ENCODE results near the gene ROR2.

Gene ROR2

DNA sequence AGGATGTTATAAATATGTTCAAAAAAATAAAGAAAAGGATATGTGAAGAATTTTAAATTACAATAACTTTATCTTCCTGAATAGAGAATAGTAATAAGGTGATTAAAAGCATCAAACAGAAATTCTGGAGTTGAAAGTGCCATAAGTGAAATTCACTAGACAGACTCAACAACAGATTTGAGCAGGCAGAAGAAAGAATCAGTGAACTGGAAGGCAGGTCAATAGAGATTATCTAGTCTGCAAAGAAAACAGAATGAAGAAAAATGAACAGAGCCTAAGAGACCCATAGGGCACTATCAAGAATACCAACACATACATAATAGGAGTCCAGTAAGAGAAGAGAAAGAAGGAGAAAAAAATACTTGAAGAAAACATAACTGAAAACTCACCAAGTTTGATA, 162.1 kb downstream of the ROR2 start:
- no peak for DNase-seq

DNA sequence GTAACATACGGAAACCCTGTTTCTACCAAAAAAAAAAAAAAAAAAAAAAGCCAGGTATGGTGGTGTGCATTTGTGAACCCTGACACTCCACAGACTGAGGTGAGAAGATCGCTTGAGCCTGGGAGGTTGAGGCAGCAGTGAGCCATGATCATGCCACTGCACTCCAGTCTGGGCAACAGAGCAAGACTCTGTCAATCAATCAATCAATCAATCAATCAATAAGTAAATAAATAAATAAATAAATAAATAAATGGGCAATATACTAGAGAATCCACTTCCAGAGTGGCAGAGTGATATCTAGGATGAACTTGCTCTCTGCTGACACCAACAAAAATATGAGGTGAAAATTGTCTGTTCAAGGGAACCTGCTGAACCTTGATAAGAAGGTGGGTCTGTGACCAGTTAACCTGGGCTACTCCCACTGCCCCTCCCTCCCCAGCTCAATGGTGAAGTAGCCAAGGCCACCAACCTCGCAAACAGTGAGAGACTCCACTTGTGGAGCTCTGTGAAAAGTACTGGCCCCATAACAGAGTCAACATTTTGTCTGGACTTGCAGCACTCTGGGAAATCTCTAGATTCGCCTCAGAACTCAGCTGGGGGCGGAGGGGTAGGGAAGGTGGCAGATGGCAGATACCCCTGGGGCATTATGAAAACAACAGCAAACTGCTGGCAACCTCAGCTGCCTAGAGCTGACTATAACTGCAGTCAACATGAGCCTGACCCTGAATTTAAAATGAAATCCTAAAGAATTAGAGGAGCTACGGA, 163.7 kb downstream of the ROR2 start:
- no peak for DNase-seq

GRCh38 chr9:91785447-91785842, 164.6 kb downstream of the ROR2 start:
- no peak for DNase-seq

DNA sequence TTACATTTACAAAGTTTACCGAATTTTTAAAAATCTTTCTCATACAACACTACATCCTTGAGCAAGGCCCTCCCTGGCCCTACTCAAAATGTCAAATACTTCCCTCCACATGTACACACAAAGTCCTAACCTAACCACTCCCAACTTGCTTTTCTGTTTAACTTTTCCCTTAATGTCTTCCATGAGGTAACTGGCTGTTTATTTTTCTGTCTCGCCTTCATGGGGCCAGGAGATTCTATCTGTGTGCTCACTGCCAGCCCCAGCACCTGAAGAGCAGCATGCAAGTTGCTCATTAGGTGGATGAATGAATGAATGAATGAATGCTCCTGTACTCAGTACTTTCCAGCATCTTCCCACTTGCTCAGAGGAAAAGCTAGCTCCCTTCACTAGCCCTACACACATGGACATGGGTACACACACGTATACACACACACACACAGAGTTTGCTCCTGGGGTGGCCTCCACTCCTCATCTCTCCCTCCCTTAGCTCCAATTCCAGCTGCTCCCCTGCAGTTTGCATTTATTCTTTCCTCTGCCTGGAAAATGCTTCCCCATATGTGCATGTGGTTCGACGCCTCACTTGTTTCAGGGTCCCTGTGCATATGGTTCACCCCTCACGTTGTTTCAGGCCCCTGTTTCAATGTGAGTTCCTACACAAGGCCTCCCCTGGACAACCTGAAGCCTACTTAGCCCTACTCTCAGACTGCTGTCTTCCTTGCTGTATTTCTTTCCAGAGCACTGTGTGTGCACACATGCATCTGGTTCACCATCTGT, 165.2 kb downstream of the ROR2 start:
- DNase-seq: no peak

DNA sequence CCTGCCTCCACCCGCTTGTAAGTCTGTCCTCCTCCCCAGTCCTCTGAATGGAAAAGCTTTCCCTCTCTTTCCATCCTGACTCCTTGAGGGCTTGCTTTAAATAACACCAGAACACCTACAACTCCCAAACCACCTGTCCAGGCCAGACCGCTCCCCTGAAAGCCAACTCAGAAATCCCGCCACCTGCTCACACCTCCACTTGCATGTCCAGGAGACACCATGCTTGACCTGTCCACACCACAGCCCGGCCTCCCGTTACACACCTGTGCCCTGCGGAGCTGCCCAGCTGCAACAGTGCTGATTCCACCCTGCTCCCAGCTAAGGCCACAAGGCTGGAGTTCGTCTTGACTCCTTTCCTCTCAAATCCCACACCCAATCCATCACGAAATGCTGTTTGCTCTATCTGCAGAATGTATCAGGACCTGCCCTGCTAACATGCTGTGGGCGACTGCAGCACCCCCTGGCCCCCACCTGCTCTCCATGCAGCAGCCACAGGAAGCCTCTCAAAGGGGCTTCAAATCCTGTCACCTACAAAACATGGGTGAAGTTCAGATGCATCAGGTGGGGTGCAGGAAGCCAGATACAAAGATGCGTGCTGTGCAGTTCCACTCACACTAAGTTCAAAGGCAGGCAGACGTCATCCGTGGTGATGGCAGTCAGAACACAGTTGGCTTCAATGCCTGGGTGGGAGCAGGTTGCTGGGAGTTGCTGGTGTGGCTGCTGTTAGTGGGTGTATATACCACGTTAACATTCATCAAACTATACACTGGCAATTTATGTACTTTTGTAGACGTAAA, 166.0 kb downstream of the ROR2 start:
- DNase-seq: no peak

- no peak for DNase-seq
Observed at GRCh38 chr9:91783411-91783810, 166.6 kb downstream of the ROR2 start.

DNA sequence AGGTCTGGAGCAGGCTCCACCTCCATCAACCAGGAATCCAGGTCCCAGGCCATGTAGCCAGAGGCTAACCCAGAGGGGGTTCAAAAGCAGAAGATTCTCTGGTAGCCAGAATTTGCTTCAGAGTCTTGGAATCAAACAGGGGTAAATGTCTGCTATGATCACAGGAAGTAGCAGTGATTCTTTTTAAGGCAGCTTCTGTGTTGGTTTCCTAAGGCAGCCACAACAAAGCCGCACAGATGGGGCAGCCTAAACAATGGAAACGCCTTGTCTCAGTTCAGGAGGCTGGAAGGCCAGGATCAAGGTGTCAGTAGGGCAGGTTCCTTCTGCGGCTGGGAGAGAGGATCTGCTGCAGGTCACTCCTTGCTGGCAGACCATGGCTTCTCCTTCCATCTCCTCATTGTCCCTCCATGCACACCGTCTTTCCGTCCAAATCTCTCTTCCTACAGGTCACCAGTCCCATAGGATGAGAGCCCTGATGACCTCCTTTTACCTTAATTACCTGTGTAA, 167.3 kb downstream of the ROR2 start:
- no peak for DNase-seq

DNA sequence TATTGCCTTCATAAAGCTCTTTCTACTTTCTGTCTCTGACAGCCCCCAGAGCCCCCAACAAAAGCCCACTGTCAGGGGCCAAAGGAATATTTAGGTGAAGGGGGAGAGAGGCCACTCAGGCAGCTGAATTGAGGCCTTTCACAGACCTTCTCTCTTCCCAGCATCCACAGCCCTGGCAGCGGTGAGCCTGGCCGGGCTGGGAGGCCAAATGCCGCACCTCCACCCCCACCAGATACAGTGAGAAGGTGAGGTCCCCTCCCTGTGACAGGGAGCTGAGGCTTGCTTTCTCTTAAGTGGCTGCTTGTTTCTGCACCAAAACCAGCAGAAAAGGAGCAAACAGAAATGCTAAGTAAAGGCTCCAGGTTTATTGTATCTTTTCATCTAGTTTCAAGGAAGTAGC, 168.1 kb downstream of the ROR2 start:
- no peak for DNase-seq

DNA sequence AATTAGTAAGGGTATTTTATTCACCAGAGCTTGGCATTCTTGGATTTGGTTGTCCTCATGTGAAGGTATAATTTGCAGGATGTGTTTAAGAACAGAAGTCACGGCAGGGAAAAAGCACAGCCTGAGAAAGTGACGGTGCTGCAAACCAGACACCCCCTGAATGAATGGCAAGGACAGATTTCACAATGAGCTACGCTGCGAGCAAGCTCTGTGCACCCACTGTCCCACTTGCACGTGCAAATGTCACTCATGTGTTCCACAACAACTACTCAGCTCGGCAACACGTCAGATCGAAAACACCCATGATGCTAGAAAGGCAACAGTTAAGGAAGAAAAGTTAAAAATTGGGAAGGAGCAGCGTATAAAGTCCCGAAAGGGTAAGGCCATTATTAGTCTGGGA, 168.9 kb downstream of the ROR2 start:
- no peak for DNase-seq

DNA sequence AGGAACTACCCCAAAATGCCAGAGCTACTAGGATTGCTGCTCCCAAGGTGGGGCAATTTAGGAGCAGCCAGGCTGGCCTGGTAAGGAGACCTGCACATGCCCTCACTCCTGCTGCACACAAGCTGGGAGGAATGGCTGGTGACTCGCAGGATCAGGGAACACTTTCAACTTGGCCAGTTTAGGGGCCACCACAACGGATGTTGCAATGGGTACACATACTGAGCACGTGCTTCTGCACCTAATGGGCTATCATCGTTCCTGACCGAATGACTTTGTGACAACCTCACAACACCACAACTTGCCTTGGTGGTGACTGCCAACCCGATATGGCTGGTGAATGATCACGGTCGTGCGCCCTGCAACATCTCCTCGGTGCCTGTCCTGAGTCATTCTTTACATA, 172.0 kb downstream of the ROR2 start:
- DNase-seq: no peak

DNA sequence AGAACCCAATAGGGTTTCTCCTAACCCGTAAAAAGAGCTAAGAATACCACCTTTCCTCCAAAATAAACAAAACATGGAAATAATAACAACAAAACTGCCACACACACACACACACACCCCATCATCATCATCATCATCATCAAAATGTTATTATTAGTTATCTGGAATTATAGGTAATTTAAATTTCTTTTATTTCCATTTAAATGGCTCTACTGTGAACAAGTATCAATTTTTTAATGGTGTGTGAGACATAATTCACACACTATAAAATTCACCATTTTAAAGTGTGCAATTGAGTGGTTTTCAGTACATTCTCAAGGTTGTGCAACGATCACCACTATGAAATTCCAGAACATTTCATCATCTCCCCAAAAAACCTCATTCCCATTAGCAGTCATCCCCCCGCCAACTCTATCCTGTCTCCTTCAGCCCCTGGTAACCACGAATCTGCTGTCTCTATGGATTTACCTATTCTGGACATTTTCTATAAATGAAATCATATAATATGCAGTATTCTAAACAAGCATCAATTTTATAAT, 172.7 kb downstream of the ROR2 start:
- DNase-seq: no peak

- DNase-seq: no peak
Observed at GRCh38 chr9:91776409-91777291, 173.4 kb downstream of the ROR2 start.

DNA sequence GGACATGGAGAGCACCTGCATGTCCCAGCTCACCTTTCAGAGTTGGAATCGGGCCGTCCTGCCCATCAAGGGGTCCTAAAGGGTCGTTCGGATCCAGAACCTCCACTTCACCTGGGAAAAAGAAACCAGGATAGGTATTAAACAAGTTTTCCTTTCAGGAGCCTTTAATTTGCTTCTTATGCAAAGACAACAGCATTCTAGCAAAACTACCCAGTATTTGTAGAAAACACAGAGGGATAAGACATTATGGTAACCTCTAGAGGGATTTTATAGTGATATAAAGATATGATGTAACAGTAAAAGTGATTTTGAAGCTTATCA, 174.4 kb downstream of the ROR2 start:
- no peak for DNase-seq

DNA sequence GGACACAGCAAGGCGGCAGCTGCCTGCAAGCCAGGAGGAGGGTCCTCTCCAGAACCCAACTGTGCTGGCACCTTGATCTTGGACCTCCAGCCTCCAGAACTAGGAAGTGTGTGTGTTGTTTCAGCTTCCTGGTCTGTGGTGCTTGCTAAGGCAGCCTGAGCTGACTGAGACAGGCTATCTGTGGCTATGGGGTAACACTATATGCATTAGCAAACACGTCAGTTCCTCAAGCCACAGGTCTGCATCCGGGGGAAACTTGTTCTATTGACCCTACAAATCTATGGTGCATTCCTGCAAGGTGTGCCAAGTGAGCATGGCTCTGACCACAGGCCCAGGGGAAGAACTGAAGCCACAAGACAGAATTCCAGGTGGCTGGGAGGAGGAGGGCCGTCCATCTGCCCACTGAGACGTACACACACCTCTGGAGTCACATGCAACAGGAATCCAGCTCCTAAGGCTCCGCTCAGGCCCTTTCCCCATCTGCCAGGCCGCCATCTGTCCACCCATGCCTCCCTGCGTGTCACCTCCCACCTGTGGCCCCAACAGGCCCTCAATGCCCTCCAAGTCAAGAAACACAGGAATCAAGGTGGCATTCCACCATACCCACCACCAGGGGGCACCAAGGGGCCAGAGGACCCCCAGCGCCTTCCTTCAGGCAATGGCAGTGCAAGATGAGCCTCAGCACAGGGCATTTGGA, 174.9 kb downstream of the ROR2 start:
- peak; percentile 65 for DNase-seq

GRCh38 chr9:91773156-91773555, 176.9 kb downstream of the ROR2 start:
- no peak for DNase-seq

DNA sequence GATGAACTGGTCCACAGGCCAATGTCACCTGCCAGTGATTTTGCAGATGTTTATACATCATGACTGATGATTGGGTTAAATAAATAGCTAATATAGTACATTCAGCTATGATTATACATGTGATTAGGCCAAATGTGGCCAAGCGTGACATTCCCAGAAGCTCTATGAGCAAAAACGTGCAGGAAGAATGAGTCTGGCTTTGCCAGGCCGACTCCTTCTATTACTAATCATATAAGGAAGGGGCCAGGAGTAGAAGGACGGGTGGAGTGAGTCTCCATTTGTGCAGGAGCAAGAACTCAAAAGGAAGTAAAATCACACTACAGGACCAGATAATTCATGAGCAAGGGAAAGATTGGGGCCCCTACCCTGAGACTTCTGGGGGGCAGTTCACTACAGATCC, 178.2 kb downstream of the ROR2 start:
- no peak for DNase-seq

DNA sequence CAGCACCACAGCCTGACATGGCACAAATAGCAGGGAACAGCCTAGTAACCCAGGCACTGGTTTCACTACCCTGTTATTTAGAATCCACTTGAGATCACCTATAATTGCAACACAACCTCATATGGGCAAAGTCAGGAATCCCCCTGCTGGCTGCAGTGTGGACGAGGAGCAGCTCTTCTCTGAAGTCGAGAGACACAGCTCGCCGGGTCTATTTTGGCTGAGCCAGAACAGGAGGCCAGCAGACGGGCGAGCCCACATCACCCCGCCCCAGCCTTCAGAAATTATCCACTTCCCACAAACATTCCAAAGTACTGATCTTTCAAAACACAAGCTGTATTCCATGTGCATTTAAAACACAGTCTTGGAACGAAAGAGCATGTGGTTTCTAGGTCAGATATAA, 179.0 kb downstream of the ROR2 start:
- DNase-seq: peak; percentile 26

GRCh38 chr9:91770229-91770628, 179.8 kb downstream of the ROR2 start:
- DNase-seq: no peak

DNA sequence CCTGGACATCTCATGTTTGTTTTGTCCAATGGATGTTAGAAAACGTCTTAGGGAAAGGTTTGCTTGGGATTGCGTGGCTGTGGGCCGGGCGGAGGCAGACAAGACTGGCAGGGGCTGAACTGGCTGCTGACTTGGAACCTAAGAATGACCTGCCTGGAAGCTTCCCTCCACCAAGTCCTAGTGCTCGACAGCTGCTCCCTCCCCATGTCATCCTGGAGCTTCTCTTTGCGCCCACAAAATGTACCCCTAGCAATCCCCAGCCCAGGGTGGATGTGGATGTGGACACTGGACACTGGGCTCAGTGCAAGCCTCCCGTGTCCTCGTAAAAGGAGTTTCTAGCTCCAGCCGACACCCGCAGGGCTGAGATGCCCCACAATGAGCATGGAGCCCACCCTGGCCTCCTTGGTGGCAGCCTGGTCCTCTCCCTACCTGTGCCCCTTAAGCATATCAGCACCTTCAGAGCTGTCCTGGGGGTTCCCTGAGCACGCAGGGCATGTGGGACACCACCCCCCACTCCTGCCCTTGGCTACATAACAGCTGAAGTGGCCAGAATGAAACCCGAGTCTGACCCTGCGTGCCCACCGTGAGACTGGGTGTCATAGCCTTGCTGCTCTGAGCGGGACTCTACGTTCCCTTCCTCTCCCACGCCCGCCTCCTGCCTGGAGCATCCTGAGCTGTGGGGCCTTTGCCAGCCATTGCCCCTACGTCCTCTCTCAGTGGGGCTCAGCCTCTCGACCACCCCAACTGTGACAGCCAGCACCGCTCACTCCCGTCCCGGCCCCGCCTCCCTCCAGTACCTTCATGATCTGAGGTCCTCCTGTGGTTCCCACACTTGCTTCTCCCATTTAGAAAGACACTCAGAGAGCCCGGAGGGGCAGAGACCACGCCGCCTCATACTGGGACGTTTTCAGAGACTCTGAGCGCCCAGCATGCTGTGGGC, 180.8 kb downstream of the ROR2 start:
- DNase-seq: no peak

GRCh38 chr9:91768507-91768906, 181.5 kb downstream of the ROR2 start:
- no peak for DNase-seq
